ENCODE results near the gene IFRD2. TPM values are rescaled to one million over a fixed set of nuclear protein-coding genes. Genes with fewer than 3 reads are reported as not detected.
A peak's percentile ranks its signal among the peaks of the same experiment; 100 is the strongest.

The IFRD2 gene
- total RNA-seq, 1 donor from 2014 or later, result 37.3 TPM

GRCh38 chr3:50259432-50260026 is 32.7 kb downstream of the IFRD2 start:
- TF ChIP-seq POLR2A (IDR thresholded peaks at IDR 0.05) (no peak), POLR2AphosphoS5 (IDR thresholded peaks at IDR 0.05; ENCODE audit: insufficient read depth in 1 of 2, low read depth in 1 of 2) (no peak), CTCF (IDR thresholded peaks at IDR 0.05) (no peak)
- Histone ChIP-seq H3K36me3 (peaks cover 0 to 27% of the 10 kb centered on the region in 2 donors), H3K9me3 (no peaks in the 10 kb centered on the region), H3K27ac (peak overlapping the region; percentile 98), H3K4me3 (peak overlapping the region in 1 of 2 donors; percentile 54), H3K4me1 (peaks cover 57% of the 10 kb centered on the region), H3K27me3 (no peaks in the 10 kb centered on the region)
- DNase-seq (ENCODE audit: extremely low spot score in 2 of 2), result no peak
- intact Hi-C loops (cut with DNase I), result loop anchor here (5.0 kb wide), 1 partner anchor 63 kb away; the partner anchor contains the start of gene HYAL2

- H3K27me3 ChIP-seq, result no peaks in the 10 kb centered on the region
- H3K9me3 ChIP-seq, result no peaks in the 10 kb centered on the region
- intact Hi-C loops (cut with DNase I), result loop anchor here (5.0 kb wide), 1 partner anchor 63 kb away; the partner anchor contains the start of gene HYAL2
- H3K4me3 ChIP-seq, result no peak overlapping the region
- peaks cover 57% of the 10 kb centered on the region for H3K4me1 ChIP-seq
- peak overlapping the region; percentile 98 for H3K27ac ChIP-seq
- DNase-seq (ENCODE audit: extremely low spot score in 2 of 2), result no peak
- TF ChIP-seq POLR2A (IDR thresholded peaks at IDR 0.05), result no peak
- no peak for TF ChIP-seq CTCF (IDR thresholded peaks at IDR 0.05)
- no peak for TF ChIP-seq POLR2AphosphoS5 (IDR thresholded peaks at IDR 0.05; ENCODE audit: insufficient read depth in 1 of 2, low read depth in 1 of 2)
- peaks cover 0 to 27% of the 10 kb centered on the region in 2 donors for H3K36me3 ChIP-seq
Observed at GRCh38 chr3:50258979-50259378, 33.2 kb downstream of the IFRD2 start.

- Histone ChIP-seq H3K4me1 (peaks cover 58% of the 10 kb centered on the region), H3K36me3 (peaks cover 0 to 28% of the 10 kb centered on the region in 2 donors), H3K4me3 (no peak overlapping the region), H3K27me3 (no peaks in the 10 kb centered on the region), H3K9me3 (no peaks in the 10 kb centered on the region), H3K27ac (peak overlapping the region; percentile 98)
- TF ChIP-seq CTCF (IDR thresholded peaks at IDR 0.05) (no peak), POLR2AphosphoS5 (IDR thresholded peaks at IDR 0.05; ENCODE audit: insufficient read depth in 1 of 2, low read depth in 1 of 2) (no peak), POLR2A (IDR thresholded peaks at IDR 0.05) (no peak)
- intact Hi-C loops (cut with DNase I), result loop anchor here (5.0 kb wide), 1 partner anchor 64 kb away; the partner anchor contains the start of gene HYAL2
- DNase-seq (ENCODE audit: extremely low spot score in 2 of 2), result no peak
Observed at GRCh38 chr3:50258029-50258680, 34.1 kb downstream of the IFRD2 start.

GRCh38 chr3:50256978-50257890 is 35.0 kb downstream of the IFRD2 start:
- Histone ChIP-seq H3K4me1 (peaks cover 63% of the 10 kb centered on the region), H3K27me3 (no peaks in the 10 kb centered on the region), H3K9me3 (no peaks in the 10 kb centered on the region), H3K27ac (peak overlapping the region; percentile 98), H3K36me3 (peaks cover 0 to 37% of the 10 kb centered on the region in 2 donors), H3K4me3 (no peak overlapping the region)
- intact Hi-C loops (cut with DNase I), result loop anchor here (5.0 kb wide), 1 partner anchor 65 kb away; the partner anchor contains the start of gene HYAL2
- DNase-seq (ENCODE audit: extremely low spot score in 2 of 2), result no peak
- peak in 1 of 3 experiments; percentile 24 for TF ChIP-seq CTCF (IDR thresholded peaks at IDR 0.05)
- no peak for TF ChIP-seq POLR2A (IDR thresholded peaks at IDR 0.05)

Data from vagina (tissue), 2 donors.